Activated CD8-positive, alpha-beta memory T cell treated with anti-CD3 and anti-CD28 coated beads, Interleukin-2, amount 10 ng/mL, durations not matched to agents 7 days and 5 days (primary cell): ENCODE results near the gene MBTPS1. TPM values are rescaled to one million over a fixed set of nuclear protein-coding genes. Genes with fewer than 3 reads are reported as not detected.

Source experiments
- ATAC-seq: fragments of 150-1000 bp; cut with Tn5 transposase; one replicate; pipeline ENCODE4 v1.10.0; 2021; ENCODE audit warnings: moderate library complexity
- CTCF ChIA-PET: fragments of 350-600 bp; sonication (Branson Sonifier 250); formaldehyde crosslinking; loops from one replicate; lab custom pipeline; 2021; ENCODE audit warnings: antibody characterized with exemption; lab: Charles Lee
- DNase-seq: peaks from one replicate; pipeline ENCODE4 v3.0.0-alpha.2; 2020
- H3K27ac Mint-ChIP-seq: one replicate; pipeline ENCODE4 v1.8.0; 2021; ENCODE audit warnings: mild to moderate bottlenecking, mixed read lengths
- H3K27me3 Mint-ChIP-seq: one replicate; pipeline ENCODE4 v1.8.0; 2021; ENCODE audit warnings: mixed read lengths
- H3K36me3 Mint-ChIP-seq: one replicate; pipeline ENCODE4 v1.8.0; 2021; ENCODE audit warnings: mild to moderate bottlenecking, mixed read lengths
- H3K4me1 Mint-ChIP-seq: one replicate; pipeline ENCODE4 v1.8.0; 2021; ENCODE audit warnings: mixed read lengths
- H3K4me3 Mint-ChIP-seq: one replicate; pipeline ENCODE4 v1.8.0; 2021; ENCODE audit warnings: mild to moderate bottlenecking, moderate library complexity, mixed read lengths
- H3K9me3 Mint-ChIP-seq: one replicate; pipeline ENCODE4 v1.8.0; 2022; ENCODE audit warnings: low read depth, mixed read lengths
- total RNA-seq, 2 experiments: library from RNA; stranded (reverse); gene quantifications; one replicate each; pipeline ENCODE4 v1.2.3, GENCODE V29; 2021

The MBTPS1 gene
- total RNA-seq, 2 experiments from 2014 or later, result 56.1 to 57.8 TPM

GRCh38 chr16:84049403-84050060 is 67.2 kb downstream of the MBTPS1 start:
- CTCF ChIA-PET, result no interaction called here

GRCh38 chr16:84048871-84049270 is 67.9 kb downstream of the MBTPS1 start:
- peaks cover 8% of the 10 kb centered on the region for H3K27me3 Mint-ChIP-seq
- DNase-seq, result no peak
- H3K4me3 Mint-ChIP-seq, result no peak overlapping the region
- CTCF ChIA-PET, result no interaction called here
- no peaks in the 10 kb centered on the region for H3K4me1 Mint-ChIP-seq
- no peak overlapping the region for H3K27ac Mint-ChIP-seq
- ATAC-seq, result no peak
- peaks cover 11% of the 10 kb centered on the region for H3K36me3 Mint-ChIP-seq
- no peaks in the 10 kb centered on the region for H3K9me3 Mint-ChIP-seq

More at GRCh38 chr16:84049403-84050060, 67.2 kb downstream of the MBTPS1 start:
- DNase-seq, result no peak
- H3K27me3 Mint-ChIP-seq, result peaks cover 2% of the 10 kb centered on the region
- peaks cover 13% of the 10 kb centered on the region for H3K36me3 Mint-ChIP-seq
- H3K9me3 Mint-ChIP-seq, result no peaks in the 10 kb centered on the region
- ATAC-seq, result no peak
- no peak overlapping the region for H3K4me3 Mint-ChIP-seq
- H3K4me1 Mint-ChIP-seq, result no peaks in the 10 kb centered on the region
- H3K27ac Mint-ChIP-seq, result no peak overlapping the region

- H3K27me3 Mint-ChIP-seq, result peaks cover 14% of the 10 kb centered on the region
- H3K27ac Mint-ChIP-seq, result no peak overlapping the region
- no peak for DNase-seq
- peaks cover 8% of the 10 kb centered on the region for H3K36me3 Mint-ChIP-seq
- H3K4me1 Mint-ChIP-seq, result no peaks in the 10 kb centered on the region
- H3K4me3 Mint-ChIP-seq, result no peak overlapping the region
- H3K9me3 Mint-ChIP-seq, result no peaks in the 10 kb centered on the region
- CTCF ChIA-PET, result no interaction called here
- no peak for ATAC-seq
Observed at GRCh38 chr16:84048270-84048669, 68.5 kb downstream of the MBTPS1 start.

GRCh38 chr16:84047626-84048025 is 69.1 kb downstream of the MBTPS1 start:
- DNase-seq (no peak), ATAC-seq (no peak)
- H3K4me1 Mint-ChIP-seq, result no peaks in the 10 kb centered on the region
- H3K4me3 Mint-ChIP-seq, result no peak overlapping the region
- peaks cover 18% of the 10 kb centered on the region for H3K27me3 Mint-ChIP-seq
- H3K9me3 Mint-ChIP-seq, result no peaks in the 10 kb centered on the region
- peaks cover 3% of the 10 kb centered on the region for H3K36me3 Mint-ChIP-seq
- no peak overlapping the region for H3K27ac Mint-ChIP-seq
- CTCF ChIA-PET, result no interaction called here

GRCh38 chr16:84047206-84047605 is 69.5 kb downstream of the MBTPS1 start:
- ATAC-seq (no peak), DNase-seq (no peak)
- Mint-ChIP-seq H3K4me3 (no peak overlapping the region), H3K27me3 (peaks cover 21% of the 10 kb centered on the region), H3K4me1 (no peaks in the 10 kb centered on the region), H3K27ac (no peak overlapping the region), H3K9me3 (no peaks in the 10 kb centered on the region), H3K36me3 (peaks cover 3% of the 10 kb centered on the region)
- CTCF ChIA-PET, result interaction anchor here (1.4 to 1.7 kb wide), 2 partner anchors 16 to 90 kb away, joined by 4 to 5 read pairs; no protein-coding TSS in a partner anchor

GRCh38 chr16:84045818-84046470 is 70.8 kb downstream of the MBTPS1 start:
- H3K36me3 Mint-ChIP-seq, result peaks cover 1% of the 10 kb centered on the region
- no peak for DNase-seq
- no peaks in the 10 kb centered on the region for H3K4me1 Mint-ChIP-seq
- peaks cover 22% of the 10 kb centered on the region for H3K27me3 Mint-ChIP-seq
- no peak for ATAC-seq
- CTCF ChIA-PET, result interaction anchor here (0.6 to 1.7 kb wide), 4 partner anchors 17 to 141 kb away, joined by 3 to 5 read pairs (median 4); no protein-coding TSS in a partner anchor
- no peak overlapping the region for H3K4me3 Mint-ChIP-seq
- no peaks in the 10 kb centered on the region for H3K9me3 Mint-ChIP-seq
- no peak overlapping the region for H3K27ac Mint-ChIP-seq

- Mint-ChIP-seq H3K4me1 (no peaks in the 10 kb centered on the region), H3K27ac (no peak overlapping the region), H3K27me3 (peaks cover 26% of the 10 kb centered on the region), H3K36me3 (no peaks in the 10 kb centered on the region), H3K9me3 (no peaks in the 10 kb centered on the region), H3K4me3 (no peak overlapping the region)
- CTCF ChIA-PET, result interaction anchor here (1.0 kb wide), 1 partner anchor 87 kb away, joined by 3 read pairs; no protein-coding TSS in a partner anchor
- DNase-seq, result no peak
- ATAC-seq, result no peak
Observed at GRCh38 chr16:84045001-84045817, 71.5 kb downstream of the MBTPS1 start.

GRCh38 chr16:84044118-84044488 is 72.6 kb downstream of the MBTPS1 start:
- H3K9me3 Mint-ChIP-seq, result no peaks in the 10 kb centered on the region
- DNase-seq, result no peak
- CTCF ChIA-PET, result interaction anchor here (1.0 to 1.6 kb wide), 2 partner anchors 22 to 86 kb away, joined by 3 read pairs; no protein-coding TSS in a partner anchor
- H3K27ac Mint-ChIP-seq, result no peak overlapping the region
- H3K4me1 Mint-ChIP-seq, result no peaks in the 10 kb centered on the region
- no peak overlapping the region for H3K4me3 Mint-ChIP-seq
- no peaks in the 10 kb centered on the region for H3K36me3 Mint-ChIP-seq
- no peak for ATAC-seq
- H3K27me3 Mint-ChIP-seq, result peaks cover 26% of the 10 kb centered on the region

- no peak for ATAC-seq
- no peak overlapping the region for H3K27ac Mint-ChIP-seq
- no peak overlapping the region for H3K4me3 Mint-ChIP-seq
- H3K36me3 Mint-ChIP-seq, result no peaks in the 10 kb centered on the region
- H3K9me3 Mint-ChIP-seq, result no peaks in the 10 kb centered on the region
- no peaks in the 10 kb centered on the region for H3K4me1 Mint-ChIP-seq
- CTCF ChIA-PET, result interaction anchor here (1.6 kb wide), 1 partner anchor 22 kb away, joined by 3 read pairs; no protein-coding TSS in a partner anchor
- H3K27me3 Mint-ChIP-seq, result peaks cover 26% of the 10 kb centered on the region
- DNase-seq, result no peak
Observed at GRCh38 chr16:84043486-84044117, 73.1 kb downstream of the MBTPS1 start.

GRCh38 chr16:84042879-84043485 is 73.8 kb downstream of the MBTPS1 start:
- Mint-ChIP-seq H3K4me3 (no peak overlapping the region), H3K27me3 (peaks cover 26% of the 10 kb centered on the region), H3K27ac (no peak overlapping the region), H3K36me3 (no peaks in the 10 kb centered on the region), H3K9me3 (no peaks in the 10 kb centered on the region), H3K4me1 (no peaks in the 10 kb centered on the region)
- ATAC-seq, result no peak
- CTCF ChIA-PET, result interaction anchor here (1.5 to 1.6 kb wide), 2 partner anchors 11 to 23 kb away, joined by 3 to 4 read pairs; no protein-coding TSS in a partner anchor
- no peak for DNase-seq

GRCh38 chr16:84042308-84042878 is 74.3 kb downstream of the MBTPS1 start, which contains the start of gene SLC38A8:
Gene SLC38A8 (minus strand): TSS chr16:84042795. CDS start chr16:84042157, 638 bp downstream.
- ATAC-seq (no peak), DNase-seq (no peak)
- Mint-ChIP-seq H3K27ac (no peak within 1 kb of the TSS), H3K9me3 (no peaks in the 10 kb centered on the region), H3K27me3 (peaks cover 26% of the 10 kb centered on the region), H3K36me3 (no peaks in the 10 kb centered on the region), H3K4me3 (no peak within 1 kb of the TSS), H3K4me1 (no peaks in the 10 kb centered on the region)
- CTCF ChIA-PET, result interaction anchor here (1.5 to 1.9 kb wide), 2 partner anchors 12 to 86 kb away, joined by 4 to 6 read pairs; no protein-coding TSS in a partner anchor

GRCh38 chr16:84041881-84042280 is 74.9 kb downstream of the MBTPS1 start:
- no peaks in the 10 kb centered on the region for H3K4me1 Mint-ChIP-seq
- CTCF ChIA-PET, result interaction anchor here (1.5 to 1.9 kb wide), 2 partner anchors 12 to 85 kb away, joined by 4 to 6 read pairs; no protein-coding TSS in a partner anchor
- ATAC-seq, result no peak
- no peak overlapping the region for H3K27ac Mint-ChIP-seq
- no peaks in the 10 kb centered on the region for H3K36me3 Mint-ChIP-seq
- peaks cover 26% of the 10 kb centered on the region for H3K27me3 Mint-ChIP-seq
- H3K4me3 Mint-ChIP-seq, result no peak overlapping the region
- DNase-seq, result no peak
- no peaks in the 10 kb centered on the region for H3K9me3 Mint-ChIP-seq
